ENCODE results near the gene MTCH1.

The MTCH1 gene

GRCh38 chr6:37025621-37026466, 39.8 kb upstream of the MTCH1 start:
- no peaks in the 10 kb centered on the region for H3K4me1 ChIP-seq (ENCODE audit: control insufficient read depth, insufficient read depth, low read length, poor library complexity, severe bottlenecking)
- H3K36me3 ChIP-seq (ENCODE audit: control insufficient read depth, insufficient read depth, low read length) = no peaks in the 10 kb centered on the region
- peaks cover 3% of the 10 kb centered on the region for H3K9me3 ChIP-seq (ENCODE audit: control insufficient read depth, low read length)
- H3K4me3 ChIP-seq (ENCODE audit: extremely low read depth, insufficient read depth, low read length, poor library complexity, severe bottlenecking) = no peak overlapping the region
- no peak overlapping the region for H3K27ac ChIP-seq (ENCODE audit: low read depth, low read length, severe bottlenecking)
- WGBS, 2 experiments (ENCODE audit: insufficient coverage in 2 of 2) = 88 to 93% methylated on average over 23 of the region's 24 CpGs

GRCh38 chr6:37024656-37025337, 38.8 kb upstream of the MTCH1 start:
- Histone ChIP-seq H3K9me3 (ENCODE audit: control insufficient read depth, low read length) (no peaks in the 10 kb centered on the region), H3K36me3 (ENCODE audit: control insufficient read depth, insufficient read depth, low read length) (no peaks in the 10 kb centered on the region), H3K27ac (ENCODE audit: low read depth, low read length, severe bottlenecking) (no peak overlapping the region), H3K4me1 (ENCODE audit: control insufficient read depth, insufficient read depth, low read length, poor library complexity, severe bottlenecking) (no peaks in the 10 kb centered on the region), H3K4me3 (ENCODE audit: extremely low read depth, insufficient read depth, low read length, poor library complexity, severe bottlenecking) (no peak overlapping the region)
- WGBS, 2 experiments (ENCODE audit: insufficient coverage in 2 of 2) = 75 to 82% methylated on average over 4 to 9 of the region's 15 CpGs

- peaks cover 6% of the 10 kb centered on the region for H3K4me1 ChIP-seq (ENCODE audit: control insufficient read depth, insufficient read depth, low read length, poor library complexity, severe bottlenecking)
- H3K4me3 ChIP-seq (ENCODE audit: extremely low read depth, insufficient read depth, low read length, poor library complexity, severe bottlenecking) = no peak overlapping the region
- H3K9me3 ChIP-seq (ENCODE audit: control insufficient read depth, low read length) = no peaks in the 10 kb centered on the region
- 97 to 98% methylated on average over 12 to 16 of the region's 17 CpGs for WGBS, 2 experiments (ENCODE audit: insufficient coverage in 2 of 2)
- H3K27ac ChIP-seq (ENCODE audit: low read depth, low read length, severe bottlenecking) = no peak overlapping the region
- H3K36me3 ChIP-seq (ENCODE audit: control insufficient read depth, insufficient read depth, low read length) = no peaks in the 10 kb centered on the region
Observed at GRCh38 chr6:37022135-37022863, 36.3 kb upstream of the MTCH1 start.

- Histone ChIP-seq H3K4me3 (ENCODE audit: extremely low read depth, insufficient read depth, low read length, poor library complexity, severe bottlenecking) (no peak overlapping the region), H3K36me3 (ENCODE audit: control insufficient read depth, insufficient read depth, low read length) (no peaks in the 10 kb centered on the region), H3K4me1 (ENCODE audit: control insufficient read depth, insufficient read depth, low read length, poor library complexity, severe bottlenecking) (peaks cover 6% of the 10 kb centered on the region), H3K9me3 (ENCODE audit: control insufficient read depth, low read length) (no peaks in the 10 kb centered on the region), H3K27ac (ENCODE audit: low read depth, low read length, severe bottlenecking) (no peak overlapping the region)
- WGBS, 2 experiments (ENCODE audit: insufficient coverage in 2 of 2) = 62 to 64% methylated on average over 8 to 10 of the region's 14 CpGs
Observed at GRCh38 chr6:37021356-37022129, 35.5 kb upstream of the MTCH1 start.

- no peaks in the 10 kb centered on the region for H3K9me3 ChIP-seq (ENCODE audit: control insufficient read depth, low read length)
Observed at GRCh38 chr6:37020812-37021211, 34.8 kb upstream of the MTCH1 start.

GRCh38 chr6:37020381-37020780, 34.4 kb upstream of the MTCH1 start:
- no peaks in the 10 kb centered on the region for H3K36me3 ChIP-seq (ENCODE audit: control insufficient read depth, insufficient read depth, low read length)
- H3K27ac ChIP-seq (ENCODE audit: low read depth, low read length, severe bottlenecking) = no peak overlapping the region
- WGBS, 2 experiments (ENCODE audit: insufficient coverage in 2 of 2) = 78% methylated on average over 7 of the region's 12 CpGs
- peaks cover 6% of the 10 kb centered on the region for H3K4me1 ChIP-seq (ENCODE audit: control insufficient read depth, insufficient read depth, low read length, poor library complexity, severe bottlenecking)
- H3K4me3 ChIP-seq (ENCODE audit: extremely low read depth, insufficient read depth, low read length, poor library complexity, severe bottlenecking) = no peak overlapping the region
- H3K9me3 ChIP-seq (ENCODE audit: control insufficient read depth, low read length) = no peaks in the 10 kb centered on the region

More at GRCh38 chr6:37020812-37021211, 34.8 kb upstream of the MTCH1 start:
- no peak overlapping the region for H3K27ac ChIP-seq (ENCODE audit: low read depth, low read length, severe bottlenecking)
- WGBS, 2 experiments (ENCODE audit: insufficient coverage in 2 of 2) = 87 to 92% methylated on average over 1 to 5 of the region's 5 CpGs
- H3K4me3 ChIP-seq (ENCODE audit: extremely low read depth, insufficient read depth, low read length, poor library complexity, severe bottlenecking) = no peak overlapping the region
- peaks cover 6% of the 10 kb centered on the region for H3K4me1 ChIP-seq (ENCODE audit: control insufficient read depth, insufficient read depth, low read length, poor library complexity, severe bottlenecking)
- H3K36me3 ChIP-seq (ENCODE audit: control insufficient read depth, insufficient read depth, low read length) = no peaks in the 10 kb centered on the region

DNA sequence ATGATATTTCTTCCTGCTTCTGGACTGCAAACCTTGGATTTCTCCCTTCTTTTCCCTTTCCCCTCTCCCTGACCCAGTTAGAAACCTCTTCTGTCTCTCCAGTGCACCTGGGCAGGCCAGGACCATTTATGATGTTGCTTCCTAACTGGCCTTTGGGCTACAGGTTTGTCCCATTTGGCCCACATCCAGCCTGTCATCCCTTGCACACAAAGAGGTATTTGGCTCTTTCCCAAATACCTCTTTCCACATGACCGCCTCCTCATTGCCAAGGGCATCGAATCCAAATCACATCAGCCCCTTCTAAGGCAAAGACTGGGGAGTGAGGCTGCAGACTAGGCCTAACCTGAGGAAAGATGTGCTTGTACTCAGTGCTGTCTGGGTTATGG, 33.1 kb upstream of the MTCH1 start:
- Histone ChIP-seq H3K9me3 (ENCODE audit: control insufficient read depth, low read length) (no peaks in the 10 kb centered on the region), H3K27ac (ENCODE audit: low read depth, low read length, severe bottlenecking) (no peak overlapping the region), H3K4me1 (ENCODE audit: control insufficient read depth, insufficient read depth, low read length, poor library complexity, severe bottlenecking) (peaks cover 6% of the 10 kb centered on the region), H3K4me3 (ENCODE audit: extremely low read depth, insufficient read depth, low read length, poor library complexity, severe bottlenecking) (no peak overlapping the region), H3K36me3 (ENCODE audit: control insufficient read depth, insufficient read depth, low read length) (no peaks in the 10 kb centered on the region)
- WGBS, 2 experiments (ENCODE audit: insufficient coverage in 2 of 2) = no CpG with 5 or more reads among the region's 2 CpGs

DNA sequence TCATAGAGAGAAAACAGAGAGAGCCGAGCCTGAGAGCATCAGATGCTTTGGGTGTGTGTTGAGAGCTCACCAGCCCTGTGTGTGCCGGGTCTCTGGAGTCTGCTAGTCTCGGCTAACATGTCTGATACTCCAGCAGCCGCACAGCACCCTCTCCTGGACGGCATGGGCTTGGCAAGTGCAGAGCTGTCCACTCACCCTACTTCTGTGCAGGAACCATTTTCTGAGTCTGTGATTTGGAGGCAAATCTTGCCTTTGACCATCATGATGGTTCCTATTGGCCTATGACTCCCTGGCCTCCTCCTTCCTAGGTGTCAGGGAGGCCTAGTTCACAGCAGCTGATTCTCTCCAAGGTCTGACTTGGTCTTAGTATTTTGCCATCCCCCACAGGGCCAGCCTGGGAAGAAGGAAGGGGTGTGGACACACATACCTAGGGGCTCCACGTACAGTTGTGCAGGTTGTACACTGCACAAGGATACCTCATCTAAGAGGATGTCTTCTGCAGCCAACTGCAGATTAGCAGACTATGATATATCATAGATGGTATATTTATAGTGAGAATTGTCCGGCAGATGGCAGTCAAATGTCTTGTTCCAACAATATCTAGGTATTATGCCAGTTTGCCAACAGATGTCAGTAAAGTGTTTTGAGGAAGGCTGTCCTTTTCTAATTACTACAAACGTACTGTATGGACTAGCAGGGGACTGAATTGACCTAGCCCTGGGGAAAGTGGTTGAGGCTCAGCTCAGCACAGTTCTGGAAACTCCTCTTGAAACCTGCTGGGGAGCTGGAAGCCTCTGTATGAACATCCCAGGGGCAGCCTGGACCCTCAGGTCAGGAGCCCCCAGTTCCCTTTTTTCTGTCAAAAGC, 32.4 kb upstream of the MTCH1 start:
- no peaks in the 10 kb centered on the region for H3K36me3 ChIP-seq (ENCODE audit: control insufficient read depth, insufficient read depth, low read length)
- H3K4me3 ChIP-seq (ENCODE audit: extremely low read depth, insufficient read depth, low read length, poor library complexity, severe bottlenecking) = no peak overlapping the region
- WGBS, 2 experiments (ENCODE audit: insufficient coverage in 2 of 2) = 2 to 5% methylated on average over 5 to 6 of the region's 8 CpGs
- no peak overlapping the region for H3K27ac ChIP-seq (ENCODE audit: low read depth, low read length, severe bottlenecking)
- no peaks in the 10 kb centered on the region for H3K9me3 ChIP-seq (ENCODE audit: control insufficient read depth, low read length)
- H3K4me1 ChIP-seq (ENCODE audit: control insufficient read depth, insufficient read depth, low read length, poor library complexity, severe bottlenecking) = peaks cover 6% of the 10 kb centered on the region

DNA sequence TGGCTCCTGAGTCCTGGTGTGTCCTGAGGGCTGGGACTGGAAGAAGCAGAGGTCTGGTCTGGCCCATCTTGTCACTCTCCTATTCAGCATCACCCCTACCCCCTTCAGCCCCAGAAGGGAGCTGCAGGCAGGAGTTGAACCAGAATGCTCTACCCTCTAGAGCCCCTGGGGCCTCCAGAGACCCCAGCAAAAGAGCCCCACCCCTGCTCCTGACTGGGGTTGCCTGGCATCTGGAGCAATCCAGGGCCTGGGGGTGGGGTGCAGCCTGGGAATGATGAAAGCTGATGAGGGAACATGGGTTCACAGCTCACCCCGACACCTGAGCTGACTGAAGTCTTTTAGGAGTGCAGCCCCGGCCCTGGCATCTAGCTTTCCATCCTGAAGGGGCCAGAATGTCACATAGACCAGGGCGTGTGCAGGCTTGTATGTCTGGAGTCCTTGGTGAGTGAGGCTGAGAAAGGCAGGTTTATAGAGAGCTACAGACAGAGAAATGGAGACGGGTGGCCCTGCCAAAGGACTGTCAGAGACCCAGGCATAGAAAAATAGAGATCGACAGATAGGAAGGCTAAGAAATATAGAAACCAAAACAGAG, 31.7 kb upstream of the MTCH1 start:
- Histone ChIP-seq H3K4me1 (ENCODE audit: control insufficient read depth, insufficient read depth, low read length, poor library complexity, severe bottlenecking) (peaks cover 6% of the 10 kb centered on the region), H3K4me3 (ENCODE audit: extremely low read depth, insufficient read depth, low read length, poor library complexity, severe bottlenecking) (no peak overlapping the region), H3K9me3 (ENCODE audit: control insufficient read depth, low read length) (no peaks in the 10 kb centered on the region), H3K36me3 (ENCODE audit: control insufficient read depth, insufficient read depth, low read length) (no peaks in the 10 kb centered on the region), H3K27ac (ENCODE audit: low read depth, low read length, severe bottlenecking) (no peak overlapping the region)
- 54 to 76% methylated on average over 5 of the region's 5 CpGs for WGBS, 2 experiments (ENCODE audit: insufficient coverage in 2 of 2)
